ENCODE data around the gene YAP1. TPM values are rescaled to one million over a fixed set of nuclear protein-coding genes. Genes with fewer than 3 reads are reported as not detected.
"Not testable (repeated sequence)": the region's sequence is repeated elsewhere in the genome, so short reads cannot be mapped to it uniquely, and the experiment has no call there.

The YAP1 gene
- polyA plus RNA-seq, 1 donor from 2014 or later = 0.46 TPM

- Histone ChIP-seq H3K79me2 (replicated peaks; ENCODE audit: insufficient read depth, low read length) (no peaks in the 10 kb centered on the region), H2AFZ (ENCODE audit: low read depth, low read length) (no peak overlapping the region), H4K20me1 (ENCODE audit: insufficient read depth) (no peaks in the 10 kb centered on the region), H3K9ac (ENCODE audit: low read length) (no peak overlapping the region), H3K4me2 (ENCODE audit: low read length) (no peak overlapping the region), H3K9me2 (ENCODE audit: insufficient read depth, low read length) (no peaks in the 10 kb centered on the region), H3K27me3 (ENCODE audit: insufficient read depth, low read depth, low read length) (no peaks in the 10 kb centered on the region), H3K4me3 (ENCODE audit: low read length) (no peak overlapping the region), H3K27ac (ENCODE audit: low read length) (no peak overlapping the region), H3K36me3 (ENCODE audit: insufficient read depth, low read length) (no peaks in the 10 kb centered on the region), H3F3A (ENCODE audit: insufficient read depth, low read length, poor library complexity, severe bottlenecking) (no peaks in the 10 kb centered on the region), H3K9me3 (ENCODE audit: low read length) (no peaks in the 10 kb centered on the region)
- TF ChIP-seq POLR2AphosphoS5 (IDR thresholded peaks at IDR 0.05) (no peak), EZH2 (IDR thresholded peaks at IDR 0.05; ENCODE audit: borderline replicate concordance, insufficient read depth, low read length, poor library complexity, severe bottlenecking) (no peak), EP300 (conservative IDR thresholded peaks at IDR 0.05; ENCODE audit: poor library complexity, severe bottlenecking) (no peak), TAF1 (IDR thresholded peaks at IDR 0.05; ENCODE audit: low read depth) (no peak)
Observed at GRCh38 chr11:102197670-102198139, 87.5 kb downstream of the YAP1 start.

GRCh38 chr11:102199673-102200072 is 89.4 kb downstream of the YAP1 start:
- Histone ChIP-seq H3K4me2 (ENCODE audit: low read length) (no peak overlapping the region), H2AFZ (ENCODE audit: low read depth, low read length) (no peak overlapping the region), H3K27me3 (ENCODE audit: insufficient read depth, low read depth, low read length) (no peaks in the 10 kb centered on the region)

GRCh38 chr11:102200325-102200724 is 90.1 kb downstream of the YAP1 start:
- H3K27me3 ChIP-seq (ENCODE audit: insufficient read depth, low read depth, low read length); H3F3A ChIP-seq (ENCODE audit: insufficient read depth, low read length, poor library complexity, severe bottlenecking); H3K9me2 ChIP-seq (ENCODE audit: insufficient read depth, low read length); H3K9me3 ChIP-seq (ENCODE audit: low read length); H3K36me3 ChIP-seq (ENCODE audit: insufficient read depth, low read length); H4K20me1 ChIP-seq (ENCODE audit: insufficient read depth); H3K4me3 ChIP-seq (ENCODE audit: low read length); H3K4me2 ChIP-seq (ENCODE audit: low read length); H3K27ac ChIP-seq (ENCODE audit: low read length); H3K9ac ChIP-seq (ENCODE audit: low read length); H2AFZ ChIP-seq (ENCODE audit: low read depth, low read length); H3K79me2 ChIP-seq (replicated peaks; ENCODE audit: insufficient read depth, low read length): not testable (repeated sequence)

More at GRCh38 chr11:102199673-102200072, 89.4 kb downstream of the YAP1 start:
- Histone ChIP-seq H3K36me3 (ENCODE audit: insufficient read depth, low read length) (no peaks in the 10 kb centered on the region), H4K20me1 (ENCODE audit: insufficient read depth) (no peaks in the 10 kb centered on the region), H3K9me2 (ENCODE audit: insufficient read depth, low read length) (no peaks in the 10 kb centered on the region), H3K4me3 (ENCODE audit: low read length) (no peak overlapping the region), H3K9ac (ENCODE audit: low read length) (no peak overlapping the region), H3K9me3 (ENCODE audit: low read length) (no peaks in the 10 kb centered on the region), H3F3A (ENCODE audit: insufficient read depth, low read length, poor library complexity, severe bottlenecking) (no peaks in the 10 kb centered on the region), H3K27ac (ENCODE audit: low read length) (no peak overlapping the region), H3K79me2 (replicated peaks; ENCODE audit: insufficient read depth, low read length) (no peaks in the 10 kb centered on the region)
- TF ChIP-seq POLR2AphosphoS5 (IDR thresholded peaks at IDR 0.05) (no peak), TAF1 (IDR thresholded peaks at IDR 0.05; ENCODE audit: low read depth) (no peak), SMC3 (conservative IDR thresholded peaks at IDR 0.05; ENCODE audit: poor library complexity) (no peak), EP300 (conservative IDR thresholded peaks at IDR 0.05; ENCODE audit: poor library complexity, severe bottlenecking) (no peak), MXI1 (conservative IDR thresholded peaks at IDR 0.05; ENCODE audit: poor library complexity, severe bottlenecking) (no peak), RAD21 (conservative IDR thresholded peaks at IDR 0.05) (no peak), EZH2 (IDR thresholded peaks at IDR 0.05; ENCODE audit: borderline replicate concordance, insufficient read depth, low read length, poor library complexity, severe bottlenecking) (no peak)
- TF ChIP-seq, protein P1, sequence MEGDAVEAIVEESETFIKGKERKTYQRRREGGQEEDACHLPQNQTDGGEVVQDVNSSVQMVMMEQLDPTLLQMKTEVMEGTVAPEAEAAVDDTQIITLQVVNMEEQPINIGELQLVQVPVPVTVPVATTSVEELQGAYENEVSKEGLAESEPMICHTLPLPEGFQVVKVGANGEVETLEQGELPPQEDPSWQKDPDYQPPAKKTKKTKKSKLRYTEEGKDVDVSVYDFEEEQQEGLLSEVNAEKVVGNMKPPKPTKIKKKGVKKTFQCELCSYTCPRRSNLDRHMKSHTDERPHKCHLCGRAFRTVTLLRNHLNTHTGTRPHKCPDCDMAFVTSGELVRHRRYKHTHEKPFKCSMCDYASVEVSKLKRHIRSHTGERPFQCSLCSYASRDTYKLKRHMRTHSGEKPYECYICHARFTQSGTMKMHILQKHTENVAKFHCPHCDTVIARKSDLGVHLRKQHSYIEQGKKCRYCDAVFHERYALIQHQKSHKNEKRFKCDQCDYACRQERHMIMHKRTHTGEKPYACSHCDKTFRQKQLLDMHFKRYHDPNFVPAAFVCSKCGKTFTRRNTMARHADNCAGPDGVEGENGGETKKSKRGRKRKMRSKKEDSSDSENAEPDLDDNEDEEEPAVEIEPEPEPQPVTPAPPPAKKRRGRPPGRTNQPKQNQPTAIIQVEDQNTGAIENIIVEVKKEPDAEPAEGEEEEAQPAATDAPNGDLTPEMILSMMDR (IDR thresholded peaks at IDR 0.05; ENCODE audit: poor library complexity, severe bottlenecking) = no peak
- TF ChIP-seq, protein P2, sequence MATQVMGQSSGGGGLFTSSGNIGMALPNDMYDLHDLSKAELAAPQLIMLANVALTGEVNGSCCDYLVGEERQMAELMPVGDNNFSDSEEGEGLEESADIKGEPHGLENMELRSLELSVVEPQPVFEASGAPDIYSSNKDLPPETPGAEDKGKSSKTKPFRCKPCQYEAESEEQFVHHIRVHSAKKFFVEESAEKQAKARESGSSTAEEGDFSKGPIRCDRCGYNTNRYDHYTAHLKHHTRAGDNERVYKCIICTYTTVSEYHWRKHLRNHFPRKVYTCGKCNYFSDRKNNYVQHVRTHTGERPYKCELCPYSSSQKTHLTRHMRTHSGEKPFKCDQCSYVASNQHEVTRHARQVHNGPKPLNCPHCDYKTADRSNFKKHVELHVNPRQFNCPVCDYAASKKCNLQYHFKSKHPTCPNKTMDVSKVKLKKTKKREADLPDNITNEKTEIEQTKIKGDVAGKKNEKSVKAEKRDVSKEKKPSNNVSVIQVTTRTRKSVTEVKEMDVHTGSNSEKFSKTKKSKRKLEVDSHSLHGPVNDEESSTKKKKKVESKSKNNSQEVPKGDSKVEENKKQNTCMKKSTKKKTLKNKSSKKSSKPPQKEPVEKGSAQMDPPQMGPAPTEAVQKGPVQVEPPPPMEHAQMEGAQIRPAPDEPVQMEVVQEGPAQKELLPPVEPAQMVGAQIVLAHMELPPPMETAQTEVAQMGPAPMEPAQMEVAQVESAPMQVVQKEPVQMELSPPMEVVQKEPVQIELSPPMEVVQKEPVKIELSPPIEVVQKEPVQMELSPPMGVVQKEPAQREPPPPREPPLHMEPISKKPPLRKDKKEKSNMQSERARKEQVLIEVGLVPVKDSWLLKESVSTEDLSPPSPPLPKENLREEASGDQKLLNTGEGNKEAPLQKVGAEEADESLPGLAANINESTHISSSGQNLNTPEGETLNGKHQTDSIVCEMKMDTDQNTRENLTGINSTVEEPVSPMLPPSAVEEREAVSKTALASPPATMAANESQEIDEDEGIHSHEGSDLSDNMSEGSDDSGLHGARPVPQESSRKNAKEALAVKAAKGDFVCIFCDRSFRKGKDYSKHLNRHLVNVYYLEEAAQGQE (IDR thresholded peaks at IDR 0.05; ENCODE audit: borderline replicate concordance) = no peak
